Measurements from ENCODE around the gene CD22.

DNA sequence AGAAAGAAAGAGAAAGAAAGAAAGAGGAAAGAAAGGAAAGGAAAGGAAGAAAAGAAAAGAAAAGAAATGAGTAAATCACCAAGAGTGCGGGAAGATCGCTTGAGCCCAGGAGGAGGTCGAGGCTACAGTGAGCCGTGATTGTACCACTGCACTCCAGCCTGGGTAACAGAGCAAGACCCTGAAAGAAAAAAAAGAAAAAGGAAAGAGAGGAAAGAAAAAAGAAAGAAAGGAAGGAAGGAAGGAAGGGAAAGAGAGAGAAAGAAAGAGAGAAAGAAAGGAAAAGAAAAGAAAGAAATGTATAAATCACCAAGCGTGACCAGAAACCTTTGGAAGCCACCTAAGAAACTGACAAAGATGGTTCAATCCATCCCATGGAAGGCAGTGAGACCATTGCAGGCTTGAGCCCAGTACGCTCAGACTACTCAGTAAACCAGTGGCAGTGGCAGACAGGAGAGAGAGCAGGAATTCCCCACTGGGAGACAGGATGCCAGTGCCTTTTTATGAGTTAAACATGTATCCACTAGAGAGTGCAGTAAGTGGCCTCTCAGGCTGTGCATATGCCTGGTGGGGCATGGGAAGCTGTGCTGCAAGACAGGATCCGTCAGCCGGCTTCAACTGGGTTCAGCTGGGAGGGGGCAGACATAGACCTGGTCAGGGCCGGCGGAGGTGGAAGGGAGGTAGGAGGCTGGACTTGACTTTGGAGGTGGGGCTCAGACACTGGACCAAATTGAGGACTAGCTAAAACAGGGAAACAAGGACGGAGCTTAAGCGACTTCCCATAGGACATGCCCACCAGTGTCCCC is 46.7 kb downstream of the CD22 start:
- TF ChIP-seq REST (IDR thresholded peaks at IDR 0.05; ENCODE audit: borderline replicate concordance) (no peak), CTCF (IDR thresholded peaks at IDR 0.05; ENCODE audit: poor library complexity, severe bottlenecking) (no peak), POLR2AphosphoS5 (IDR thresholded peaks at IDR 0.05) (no peak), EP300 (conservative IDR thresholded peaks at IDR 0.05; ENCODE audit: poor library complexity, severe bottlenecking) (no peak), TAF1 (IDR thresholded peaks at IDR 0.05; ENCODE audit: low read depth) (no peak), MXI1 (conservative IDR thresholded peaks at IDR 0.05; ENCODE audit: poor library complexity, severe bottlenecking) (no peak)

All from neural cell (in vitro differentiated cells).